HCT116 (cell line): ENCODE measurements around the gene TBC1D2. TPM values are rescaled to one million over a fixed set of nuclear protein-coding genes. Genes with fewer than 3 reads are reported as not detected.
"Not testable (repeated sequence)": the region's sequence is repeated elsewhere in the genome, so short reads cannot be mapped to it uniquely, and the experiment has no call there.

Experiments used
- ATAC-seq: fragments of 200-7000 bp; cut with Tn5 transposase; 2 replicates; pipeline ENCODE4 v1.9.1; 2020; ENCODE audit warnings: mild to moderate bottlenecking, moderate library complexity
- BruUV-seq: library from RNA; stranded (reverse); fragments of 400-500 nt; replicated peaks from 2 replicates; lab custom pipeline; 2021; lab: Mats Ljungman, UMichigan
- CTCF ChIA-PET: fragments of 300-600 bp; sonication (Branson Sonifier 250); formaldehyde crosslinking; loops from one replicate; lab custom pipeline; 2021; ENCODE audit warnings: antibody characterized with exemption; lab: Charles Lee
- POLR2A ChIA-PET: fragments of 300-600, 350-600 bp; sonication (Branson Sonifier 250); formaldehyde crosslinking; loops from one replicate; lab custom pipeline; 2021; ENCODE audit warnings: antibody characterized with exemption; lab: Charles Lee
- RAD21 ChIA-PET, 2 experiments: fragments of 300-600 bp; sonication (Branson Sonifier 250); formaldehyde crosslinking; loops; one replicate each; lab custom pipeline; 2023; ENCODE audit warnings: low total read pairs in 2 of 2; ENCODE audit not compliant: uncharacterized antibody in 2 of 2, unreplicated experiment in 2 of 2, low non-redundant PET in 1 of 2; lab: Charles Lee
- DNase-seq: peaks from one replicate; pipeline ENCODE4 v3.0.0-alpha.2; 2010; ENCODE audit warnings: low read depth, low spot score
- H2AFZ ChIP-seq: fragments of 200-600 bp; shearing (Covaris generic), sonication (generic); 2 replicates; pipeline ENCODE4 v1.6.1; 2017; ENCODE audit warnings: low read depth, mixed run types, mixed read lengths, antibody characterized with exemption, low read length; ENCODE audit not compliant: poor library complexity, severe bottlenecking
- H3K27ac ChIP-seq: 2 replicates; pipeline ENCODE4 v1.5.1; 2012; ENCODE audit warnings: low read depth, low read length
- H3K27me3 ChIP-seq: fragments of 200-600 bp; sonication (generic); 2 replicates; pipeline ENCODE4 v1.6.1; 2016; ENCODE audit warnings: mixed run types, low read length, mixed read lengths; ENCODE audit not compliant: insufficient read depth
- H3K36me3 ChIP-seq, 2 experiments: fragments of 200-500 bp in 1 of 2; fragments of 200-600 bp in 1 of 2; sonication (Bioruptor generic) in 1 of 2; sonication (generic) in 1 of 2; 2 replicates each; pipeline versions ENCODE4 v1.5.1 to v1.6.1; 2014 to 2016; ENCODE audit warnings: low read length in 2 of 2, inconsistent platforms in 1 of 2, mixed read lengths in 1 of 2, mixed run types in 1 of 2; ENCODE audit not compliant: insufficient read depth in 2 of 2, control insufficient read depth in 1 of 2
- H3K4me1 ChIP-seq, 2 experiments: fragments of 200-600 bp in 1 of 2; sonication (generic) in 1 of 2; 2 replicates each; pipeline versions ENCODE4 v1.5.1 to v1.6.1; 2012 to 2017; ENCODE audit warnings: low read length in 2 of 2, inconsistent platforms in 1 of 2, mild to moderate bottlenecking in 1 of 2, mixed read lengths in 1 of 2, mixed run types in 1 of 2, moderate library complexity in 1 of 2; ENCODE audit not compliant: insufficient read depth in 2 of 2, control insufficient read depth in 1 of 2
- H3K4me2 ChIP-seq: fragments of 200-600 bp; sonication (generic); 2 replicates; pipeline ENCODE4 v1.6.1; 2017; ENCODE audit warnings: mixed run types, low read length, mixed read lengths
- H3K4me3 ChIP-seq, 2 experiments: fragments of 200-600 bp in 1 of 2; sonication (generic) in 1 of 2; replicated peaks in 1 of 2; 2 replicates each; pipeline ENCODE4 v1.5.1; 2011 to 2016; ENCODE audit warnings: low read length in 2 of 2, control low read depth in 1 of 2, low read depth in 1 of 2, mild to moderate bottlenecking in 1 of 2, mixed read lengths in 1 of 2, mixed run types in 1 of 2
- H3K79me2 ChIP-seq: fragments of 200-600 bp; sonication (generic); 2 replicates; pipeline ENCODE4 v1.6.1; 2017; ENCODE audit warnings: mild to moderate bottlenecking, mixed run types, low read length, moderate library complexity, mixed read lengths; ENCODE audit not compliant: insufficient read depth
- H3K9ac ChIP-seq: fragments of 200-600 bp; sonication (generic); 2 replicates; pipeline ENCODE4 v1.6.1; 2016; ENCODE audit warnings: low read length, mixed read lengths
- H3K9me2 ChIP-seq: fragments of 200-600 bp; sonication (generic), shearing (Covaris generic); 2 replicates; pipeline ENCODE4 v1.6.1; 2017; ENCODE audit warnings: mixed run types, mild to moderate bottlenecking, moderate library complexity; ENCODE audit not compliant: insufficient read depth
- H3K9me3 ChIP-seq, 2 experiments: fragments of 200-500 bp in 1 of 2; fragments of 200-600 bp in 1 of 2; sonication (Bioruptor generic) in 1 of 2; sonication (generic) in 1 of 2; 2 replicates each; pipeline ENCODE4 v1.6.1; 2014 to 2017; ENCODE audit warnings: low read length in 2 of 2, mixed read lengths in 2 of 2, inconsistent platforms in 1 of 2, low read depth in 1 of 2, mild to moderate bottlenecking in 1 of 2, mixed run types in 1 of 2, moderate library complexity in 1 of 2; ENCODE audit not compliant: control insufficient read depth in 1 of 2, insufficient read depth in 1 of 2
- H4K20me1 ChIP-seq: fragments of 200-600 bp; sonication (generic), shearing (Covaris generic); 2 replicates; pipeline ENCODE4 v1.6.1; 2017; ENCODE audit warnings: mixed run types, mild to moderate bottlenecking, moderate library complexity; ENCODE audit not compliant: insufficient read depth
- EGR1 ChIP-seq: IDR thresholded peaks from 2 replicates; pipeline ENCODE4 v1.6.1; 2012; ENCODE audit warnings: low read depth
- SP1 ChIP-seq: IDR thresholded peaks from 2 replicates; pipeline ENCODE4 v1.6.1; 2012; ENCODE audit warnings: low read depth
- intact Hi-C: fragments of 100-400 bp; cut with micrococcal nuclease; formaldehyde crosslinking; loops from 2 replicates; pipeline ENCODE4 v1.10.0; 2022
- total RNA-seq: library from RNA; stranded (reverse); gene quantifications from one replicate; pipeline ENCODE4 v1.2.1, GENCODE V29; 2021; ENCODE audit not compliant: unreplicated experiment
- TF ChIP-seq, protein P1 (sequence below): IDR thresholded peaks from 2 replicates; pipeline ENCODE4 v1.6.1; 2012; ENCODE audit warnings: low read depth

Gene TBC1D2
- total RNA-seq, 1 experiment from 2014 or later, result 9.8 TPM

DNA sequence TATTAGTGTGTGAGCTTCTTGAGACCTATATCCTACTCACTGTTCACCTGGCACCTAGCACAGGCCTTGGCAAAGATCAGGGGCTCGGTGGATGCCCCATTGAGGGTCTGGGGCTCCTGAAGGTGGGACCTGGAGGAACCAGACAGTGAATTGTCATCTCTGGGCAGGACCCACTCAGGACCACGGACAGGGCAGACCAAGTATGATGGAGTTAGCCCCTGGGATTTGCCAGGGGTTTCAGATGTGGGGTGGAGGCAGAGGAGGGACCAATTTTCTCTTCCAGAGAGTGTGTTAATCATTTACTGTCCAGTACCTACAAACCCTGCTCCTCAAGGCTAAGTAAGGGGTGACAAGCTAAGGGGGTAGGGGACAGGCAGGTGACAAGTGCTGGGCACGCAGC is 29.3 kb upstream of the TBC1D2 start:
- BruUV-seq, result no TSS peak
- ATAC-seq (no peak), DNase-seq (no peak)
- Histone ChIP-seq H4K20me1 (no peaks in the 10 kb centered on the region), H3K9me2 (no peaks in the 10 kb centered on the region), H3K9ac (no peak overlapping the region), H3K36me3 (no peaks in the 10 kb centered on the region), H3K4me1 (peaks cover 0 to 10% of the 10 kb centered on the region in 2 experiments; a peak in 2 of 4 replicates), H3K27me3 (no peaks in the 10 kb centered on the region), H2AFZ (no peak overlapping the region), H3K79me2 (no peaks in the 10 kb centered on the region), H3K27ac (no peak overlapping the region), H3K4me3 (no peak overlapping the region), H3K4me2 (no peak overlapping the region), H3K9me3 (no peaks in the 10 kb centered on the region)
- intact Hi-C loops, result no loop called here
- CTCF ChIA-PET, result no interaction called here
- RAD21 ChIA-PET, result no interaction called here
- TF ChIP-seq, protein P1, sequence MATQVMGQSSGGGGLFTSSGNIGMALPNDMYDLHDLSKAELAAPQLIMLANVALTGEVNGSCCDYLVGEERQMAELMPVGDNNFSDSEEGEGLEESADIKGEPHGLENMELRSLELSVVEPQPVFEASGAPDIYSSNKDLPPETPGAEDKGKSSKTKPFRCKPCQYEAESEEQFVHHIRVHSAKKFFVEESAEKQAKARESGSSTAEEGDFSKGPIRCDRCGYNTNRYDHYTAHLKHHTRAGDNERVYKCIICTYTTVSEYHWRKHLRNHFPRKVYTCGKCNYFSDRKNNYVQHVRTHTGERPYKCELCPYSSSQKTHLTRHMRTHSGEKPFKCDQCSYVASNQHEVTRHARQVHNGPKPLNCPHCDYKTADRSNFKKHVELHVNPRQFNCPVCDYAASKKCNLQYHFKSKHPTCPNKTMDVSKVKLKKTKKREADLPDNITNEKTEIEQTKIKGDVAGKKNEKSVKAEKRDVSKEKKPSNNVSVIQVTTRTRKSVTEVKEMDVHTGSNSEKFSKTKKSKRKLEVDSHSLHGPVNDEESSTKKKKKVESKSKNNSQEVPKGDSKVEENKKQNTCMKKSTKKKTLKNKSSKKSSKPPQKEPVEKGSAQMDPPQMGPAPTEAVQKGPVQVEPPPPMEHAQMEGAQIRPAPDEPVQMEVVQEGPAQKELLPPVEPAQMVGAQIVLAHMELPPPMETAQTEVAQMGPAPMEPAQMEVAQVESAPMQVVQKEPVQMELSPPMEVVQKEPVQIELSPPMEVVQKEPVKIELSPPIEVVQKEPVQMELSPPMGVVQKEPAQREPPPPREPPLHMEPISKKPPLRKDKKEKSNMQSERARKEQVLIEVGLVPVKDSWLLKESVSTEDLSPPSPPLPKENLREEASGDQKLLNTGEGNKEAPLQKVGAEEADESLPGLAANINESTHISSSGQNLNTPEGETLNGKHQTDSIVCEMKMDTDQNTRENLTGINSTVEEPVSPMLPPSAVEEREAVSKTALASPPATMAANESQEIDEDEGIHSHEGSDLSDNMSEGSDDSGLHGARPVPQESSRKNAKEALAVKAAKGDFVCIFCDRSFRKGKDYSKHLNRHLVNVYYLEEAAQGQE, result peak; percentile 14; the same call in 1 of the 2 replicates
- TF ChIP-seq EGR1 (no peak), SP1 (no peak)
- POLR2A ChIA-PET, result no interaction called here

DNA sequence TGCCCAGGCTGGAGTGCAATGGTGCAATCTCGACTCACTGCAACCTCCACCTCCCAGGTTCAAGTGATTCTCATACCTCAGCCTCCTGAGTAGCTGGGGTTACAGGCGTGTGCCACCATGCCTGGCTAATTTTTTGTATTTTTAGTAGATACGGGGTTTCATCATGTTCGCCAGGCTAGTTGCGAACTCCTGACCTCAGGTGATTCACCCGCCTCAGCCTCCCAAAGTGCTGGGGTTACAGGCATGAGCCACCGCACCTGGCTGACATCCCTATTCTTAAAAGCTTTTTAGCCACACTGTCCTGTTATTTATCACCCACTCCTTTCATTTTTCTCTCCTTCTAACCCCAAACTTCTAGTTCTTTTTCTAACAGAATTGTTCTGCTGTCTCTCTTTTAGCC is 27.7 kb upstream of the TBC1D2 start:
- H3K36me3 ChIP-seq, CTCF ChIA-PET, H3K9me3 ChIP-seq, H3K79me2 ChIP-seq, H4K20me1 ChIP-seq, RAD21 ChIA-PET, H3K27me3 ChIP-seq, H2AFZ ChIP-seq, POLR2A ChIA-PET, H3K9ac ChIP-seq, DNase-seq, intact Hi-C loops, BruUV-seq, H3K9me2 ChIP-seq, H3K4me3 ChIP-seq, H3K4me1 ChIP-seq, H3K27ac ChIP-seq: not testable (repeated sequence)
- ATAC-seq, result 0 out of 2 replicates have a peak, but pooled peaks have one; percentile 27
- H3K4me2 ChIP-seq, result peak overlapping the region; percentile 20; the same call in 1 of the 2 replicates
